Measurements from ENCODE around the gene UQCRHL.

The UQCRHL gene

GRCh38 chr1:15835741-15836510 is 28.5 kb upstream of the UQCRHL start:
- ATAC-seq (ENCODE audit: insufficient read depth, low read depth) (peak; percentile 55), DNase-seq (peak; percentile 100)
- TF ChIP-seq CTCF (IDR thresholded peaks at IDR 0.05; ENCODE audit: borderline replicate concordance, extremely low read depth, low read length, poor library complexity, severe bottlenecking) (no peak), EZH2 (IDR thresholded peaks at IDR 0.05; ENCODE audit: borderline replicate concordance, low read depth, low read length, severe bottlenecking) (no peak)
- peak overlapping the region; percentile 96 for H3K27ac ChIP-seq (ENCODE audit: low read length)
- H3K36me3 ChIP-seq (ENCODE audit: insufficient read depth, low read length): no peaks in the 10 kb centered on the region; the same call in 1 of the 2 replicates
- H3K27me3 ChIP-seq (ENCODE audit: insufficient read depth, low read length, poor library complexity): no peaks in the 10 kb centered on the region
- H2AFZ ChIP-seq (ENCODE audit: low read depth, low read length): peak overlapping the region; percentile 93
- no peaks in the 10 kb centered on the region for H4K20me1 ChIP-seq (ENCODE audit: insufficient read depth, low read length)
- peaks cover 40% of the 10 kb centered on the region for H3K79me2 ChIP-seq (ENCODE audit: insufficient read depth, low read length)
- H3K9me3 ChIP-seq (ENCODE audit: insufficient read depth, low read length, severe bottlenecking): no peaks in the 10 kb centered on the region
- H3K9ac ChIP-seq (ENCODE audit: low read depth, low read length): peak overlapping the region; percentile 100
- peaks cover 29% of the 10 kb centered on the region for H3K4me1 ChIP-seq (ENCODE audit: insufficient read depth, low read length)
- peak overlapping the region; percentile 70 for H3K4me2 ChIP-seq (ENCODE audit: insufficient read depth, low read length)
- peak overlapping the region; percentile 60 to 74; a peak in 3 of 4 replicates for H3K4me3 ChIP-seq (ENCODE audit: low read depth in 1 of 2, low read length in 2 of 2)

- TF ChIP-seq CTCF (IDR thresholded peaks at IDR 0.05; ENCODE audit: borderline replicate concordance, extremely low read depth, low read length, poor library complexity, severe bottlenecking): no peak
- TF ChIP-seq EZH2 (IDR thresholded peaks at IDR 0.05; ENCODE audit: borderline replicate concordance, low read depth, low read length, severe bottlenecking): no peak
- Histone ChIP-seq H4K20me1 (ENCODE audit: insufficient read depth, low read length) (no peaks in the 10 kb centered on the region), H3K4me1 (ENCODE audit: insufficient read depth, low read length) (peaks cover 29% of the 10 kb centered on the region), H3K79me2 (ENCODE audit: insufficient read depth, low read length) (peaks cover 42% of the 10 kb centered on the region), H3K27ac (ENCODE audit: low read length) (peak overlapping the region; percentile 95), H3K4me2 (ENCODE audit: insufficient read depth, low read length) (peak overlapping the region; percentile 70), H3K27me3 (ENCODE audit: insufficient read depth, low read length, poor library complexity) (no peaks in the 10 kb centered on the region), H3K36me3 (ENCODE audit: insufficient read depth, low read length) (no peaks in the 10 kb centered on the region; the same call in 1 of the 2 replicates), H3K9ac (ENCODE audit: low read depth, low read length) (peak overlapping the region; percentile 100), H3K9me3 (ENCODE audit: insufficient read depth, low read length, severe bottlenecking) (no peaks in the 10 kb centered on the region), H2AFZ (ENCODE audit: low read depth, low read length) (peak overlapping the region; percentile 66), H3K4me3 (ENCODE audit: low read depth in 1 of 2, low read length in 2 of 2) (peak overlapping the region; percentile 60 to 74)
- DNase-seq: no peak
- peak; percentile 8 for ATAC-seq (ENCODE audit: insufficient read depth, low read depth)
Measured at GRCh38 chr1:15835205-15835740, 27.8 kb upstream of the UQCRHL start.

GRCh38 chr1:15834406-15835204 is 27.2 kb upstream of the UQCRHL start:
- Histone ChIP-seq H3K27me3 (ENCODE audit: insufficient read depth, low read length, poor library complexity) (no peaks in the 10 kb centered on the region), H4K20me1 (ENCODE audit: insufficient read depth, low read length) (no peaks in the 10 kb centered on the region), H3K4me3 (ENCODE audit: low read depth in 1 of 2, low read length in 2 of 2) (peak overlapping the region; percentile 60 to 74), H3K4me2 (ENCODE audit: insufficient read depth, low read length) (peak overlapping the region; percentile 70), H3K9me3 (ENCODE audit: insufficient read depth, low read length, severe bottlenecking) (no peaks in the 10 kb centered on the region), H2AFZ (ENCODE audit: low read depth, low read length) (peak overlapping the region; percentile 68), H3K79me2 (ENCODE audit: insufficient read depth, low read length) (peaks cover 43% of the 10 kb centered on the region), H3K4me1 (ENCODE audit: insufficient read depth, low read length) (peaks cover 29% of the 10 kb centered on the region), H3K9ac (ENCODE audit: low read depth, low read length) (peak overlapping the region; percentile 100), H3K36me3 (ENCODE audit: insufficient read depth, low read length) (no peaks in the 10 kb centered on the region; the same call in 1 of the 2 replicates), H3K27ac (ENCODE audit: low read length) (peak overlapping the region; percentile 95)
- DNase-seq: peak; percentile 95
- TF ChIP-seq EZH2 (IDR thresholded peaks at IDR 0.05; ENCODE audit: borderline replicate concordance, low read depth, low read length, severe bottlenecking): no peak
- no peak for TF ChIP-seq CTCF (IDR thresholded peaks at IDR 0.05; ENCODE audit: borderline replicate concordance, extremely low read depth, low read length, poor library complexity, severe bottlenecking)
- ATAC-seq (ENCODE audit: insufficient read depth, low read depth): peak; percentile 67

Data from DND-41 (cell line).